GM21526 (cell line): ENCODE results near the gene MYO5A.
"Not testable (repeated sequence)": the region's sequence is repeated elsewhere in the genome, so short reads cannot be mapped to it uniquely, and the experiment has no call there.

Experiments
- ATAC-seq: cut with Tn5 transposase; IDR thresholded peaks from one replicate; pipeline ENCODE4 v1.9.1; 2021; ENCODE audit warnings: moderate library complexity; ENCODE audit not compliant: unreplicated experiment, low FRiP score

Gene MYO5A

GRCh38 chr15:52546031-52546751 is 17.5 kb upstream of the MYO5A start:
- ATAC-seq = no peak

GRCh38 chr15:52540374-52541012 is 11.8 kb upstream of the MYO5A start:
- ATAC-seq = no peak

- ATAC-seq = no peak
Observed at GRCh38 chr15:52537459-52537858, 8.8 kb upstream of the MYO5A start.

GRCh38 chr15:52532427-52532826 is 3.7 kb upstream of the MYO5A start:
- no peak for ATAC-seq

- no peak for ATAC-seq
Observed at GRCh38 chr15:52529940-52530339, 1.3 kb upstream of the MYO5A start.

- peak; percentile 3 for ATAC-seq
Observed at GRCh38 chr15:52529341-52529924, 753 bp upstream of the MYO5A start.

GRCh38 chr15:52527911-52528563 is 643 bp downstream of the MYO5A start:
- no peak for ATAC-seq

- no peak for ATAC-seq
Observed at GRCh38 chr15:52527196-52527910, 1.3 kb downstream of the MYO5A start.

- no peak for ATAC-seq
Observed at GRCh38 chr15:52524223-52525136, 4.2 kb downstream of the MYO5A start.

GRCh38 chr15:52523647-52524046 is 5.0 kb downstream of the MYO5A start:
- ATAC-seq = no peak

- ATAC-seq = no peak
Observed at GRCh38 chr15:52523192-52523591, 5.5 kb downstream of the MYO5A start.

- ATAC-seq = no peak
Observed at GRCh38 chr15:52521682-52522081, 7.0 kb downstream of the MYO5A start.

GRCh38 chr15:52520421-52520820 is 8.3 kb downstream of the MYO5A start:
- no peak for ATAC-seq

GRCh38 chr15:52518487-52519371 is 10.0 kb downstream of the MYO5A start:
- ATAC-seq = no peak

- ATAC-seq = no peak
Observed at GRCh38 chr15:52517014-52517413, 11.7 kb downstream of the MYO5A start.

GRCh38 chr15:52515343-52515742 is 13.3 kb downstream of the MYO5A start:
- ATAC-seq = no peak

- no peak for ATAC-seq
Observed at GRCh38 chr15:52514482-52514881, 14.2 kb downstream of the MYO5A start.

GRCh38 chr15:52512869-52513268 is 15.8 kb downstream of the MYO5A start:
- not testable (repeated sequence) for ATAC-seq

- no peak for ATAC-seq
Observed at GRCh38 chr15:52511084-52511483, 17.6 kb downstream of the MYO5A start.
